PC-3 (cell line): ENCODE data around the gene ZCCHC2.

Source experiments
- CTCF ChIP-seq: fragments of 300-600 bp; sonication (generic); conservative IDR thresholded peaks from 2 replicates; pipeline ENCODE4 v1.5.1; 2017; ENCODE audit warnings: antibody characterized with exemption, low read depth, mild to moderate bottlenecking, low read length
- EZH2 ChIP-seq: fragments of 300-600 bp; sonication (generic); IDR thresholded peaks from one replicate; pipeline ENCODE4 v1.6.1; 2017; ENCODE audit warnings: antibody characterized with exemption, mild to moderate bottlenecking, low read length; ENCODE audit not compliant: unreplicated experiment
- EZH2phosphoT487 ChIP-seq: fragments of 300-600 bp; sonication (generic); IDR thresholded peaks from 2 replicates; pipeline ENCODE4 v1.6.1; 2018; ENCODE audit warnings: mild to moderate bottlenecking, antibody characterized with exemption, low read length, borderline replicate concordance

- TF ChIP-seq EZH2phosphoT487 (no peak), CTCF (no peak), EZH2 (no peak)
Measured at GRCh38 chr18:62493033-62493862, 29.6 kb upstream of the ZCCHC2 start.
